PC-3 (cell line): Measurements from ENCODE around the gene LRRC70. TPM values are rescaled to one million over a fixed set of nuclear protein-coding genes. Genes with fewer than 3 reads are reported as not detected.
A peak's percentile ranks its signal among the peaks of the same experiment; 100 is the strongest.

Source experiments
- ATAC-seq: fragments of 200-7000 bp; cut with Tn5 transposase; 2 replicates; pipeline ENCODE4 v1.9.1; 2020; ENCODE audit warnings: mild to moderate bottlenecking, moderate library complexity
- BruUV-seq: library from RNA; stranded (reverse); fragments of 400-500 nt; replicated peaks from 2 replicates; lab custom pipeline; 2021; lab: Mats Ljungman, UMichigan
- CTCF ChIA-PET: fragments of 300-600 bp; sonication (Branson Sonifier 250); formaldehyde crosslinking; loops from one replicate; lab custom pipeline; 2022; ENCODE audit warnings: antibody characterized with exemption; lab: Charles Lee
- POLR2A ChIA-PET: fragments of 300-600 bp; sonication (Branson Sonifier 250); formaldehyde crosslinking; loops from one replicate; lab custom pipeline; 2022; ENCODE audit warnings: antibody characterized with exemption; ENCODE audit not compliant: unreplicated experiment; lab: Charles Lee
- DNase-seq: peaks from one replicate; pipeline ENCODE4 v3.0.0-alpha.2; 2015
- H2AFZ ChIP-seq: fragments of 300-600 bp; sonication (generic); 2 replicates; pipeline ENCODE4 v1.6.0; 2016; ENCODE audit warnings: antibody characterized with exemption, low read length
- H3F3A ChIP-seq: fragments of 300-600 bp; sonication (generic); one replicate; pipeline ENCODE4 v1.6.0; 2017; ENCODE audit warnings: antibody characterized with exemption, low read length, control low read depth, mild to moderate bottlenecking; ENCODE audit not compliant: unreplicated experiment
- H3K27ac ChIP-seq: fragments of 300-600 bp; sonication (generic); 2 replicates; pipeline ENCODE4 v1.5.1; 2016; ENCODE audit warnings: mild to moderate bottlenecking, low read length
- H3K27me3 ChIP-seq: fragments of 300-600 bp; sonication (generic); 2 replicates; pipeline ENCODE4 v1.6.1; 2016; ENCODE audit warnings: low read length, mixed read lengths
- H3K36me3 ChIP-seq: fragments of 300-600 bp; sonication (generic); 2 replicates; pipeline ENCODE4 v1.6.1; 2016; ENCODE audit warnings: low read depth, mixed run types, low read length, mixed read lengths
- H3K4me1 ChIP-seq: fragments of 300-600 bp; sonication (generic); 2 replicates; pipeline ENCODE4 v1.5.1; 2016; ENCODE audit warnings: low read length; ENCODE audit not compliant: insufficient read depth
- H3K4me2 ChIP-seq: fragments of 300-600 bp; sonication (generic); 2 replicates; pipeline ENCODE4 v1.6.0; 2016; ENCODE audit warnings: low read length
- H3K4me3 ChIP-seq: fragments of 300-600 bp; sonication (generic); 2 replicates; pipeline ENCODE4 v1.5.1; 2016; ENCODE audit warnings: mild to moderate bottlenecking, low read length, mixed read lengths
- H3K79me2 ChIP-seq: fragments of 300-600 bp; sonication (generic); 2 replicates; pipeline ENCODE4 v1.6.1; 2017; ENCODE audit warnings: low read length, mixed read lengths
- H3K9ac ChIP-seq: fragments of 300-600 bp; sonication (generic); 2 replicates; pipeline ENCODE4 v1.6.0; 2016; ENCODE audit warnings: mild to moderate bottlenecking, low read length
- H3K9me2 ChIP-seq: fragments of 300-600 bp; sonication (generic); replicated peaks from 2 replicates; pipeline ENCODE4 v1.6.1; 2016; ENCODE audit warnings: mixed run types, low read length, mixed read lengths
- H3K9me3 ChIP-seq: fragments of 300-600 bp; sonication (generic); 2 replicates; pipeline ENCODE4 v1.6.1; 2016; ENCODE audit warnings: low read length, mixed read lengths
- H4K20me1 ChIP-seq: fragments of 300-600 bp; sonication (generic); 2 replicates; pipeline ENCODE4 v1.6.1; 2016; ENCODE audit warnings: low read length, mixed read lengths
- CTCF ChIP-seq: fragments of 300-600 bp; sonication (generic); conservative IDR thresholded peaks from 2 replicates; pipeline ENCODE4 v1.5.1; 2017; ENCODE audit warnings: antibody characterized with exemption, low read depth, mild to moderate bottlenecking, low read length
- EZH2 ChIP-seq: fragments of 300-600 bp; sonication (generic); IDR thresholded peaks from one replicate; pipeline ENCODE4 v1.6.1; 2017; ENCODE audit warnings: antibody characterized with exemption, mild to moderate bottlenecking, low read length; ENCODE audit not compliant: unreplicated experiment
- EZH2phosphoT487 ChIP-seq: fragments of 300-600 bp; sonication (generic); IDR thresholded peaks from 2 replicates; pipeline ENCODE4 v1.6.1; 2018; ENCODE audit warnings: mild to moderate bottlenecking, antibody characterized with exemption, low read length, borderline replicate concordance
- intact Hi-C: fragments of 100-400 bp; cut with micrococcal nuclease; formaldehyde crosslinking; loops from 2 replicates; pipeline ENCODE4 v1.9.0; 2023
- total RNA-seq: library from RNA; depleted of rRNA; stranded (reverse); fragments of >200 nt; gene quantifications from 2 replicates; pipeline ENCODE4 v1.2.3, GENCODE V29; 2014

Gene LRRC70
- total RNA-seq, 1 experiment from 2014 or later: 1.5 TPM

DNA sequence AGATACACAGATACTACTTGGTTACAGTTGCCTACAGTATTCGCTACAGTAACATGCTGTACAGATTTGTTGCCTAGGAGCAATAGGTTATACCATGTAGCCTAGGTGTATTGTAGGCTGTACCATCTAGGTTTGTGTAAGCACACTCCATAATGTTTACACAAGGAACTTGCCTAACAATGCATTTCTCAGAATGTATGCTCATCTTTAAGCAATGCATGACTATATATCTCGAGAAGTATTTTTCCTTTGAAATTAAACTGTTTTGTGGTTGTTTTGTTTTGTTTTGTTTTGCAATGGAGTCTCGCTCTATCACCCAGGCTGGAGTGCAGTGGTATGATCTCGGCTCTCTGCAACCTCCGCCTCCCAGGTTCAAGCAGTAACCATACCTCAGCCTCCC, 25.3 kb downstream of the LRRC70 start:
- no peaks in the 10 kb centered on the region for H3K9me3 ChIP-seq
- no peak for TF ChIP-seq EZH2
- no peak for TF ChIP-seq EZH2phosphoT487
- no peak for TF ChIP-seq CTCF
- POLR2A ChIA-PET: no interaction called here
- H3K27me3 ChIP-seq: no peaks in the 10 kb centered on the region
- no peak for ATAC-seq
- peaks cover 3% of the 10 kb centered on the region; the same call in 1 of the 2 replicates for H3K36me3 ChIP-seq
- H4K20me1 ChIP-seq: no peaks in the 10 kb centered on the region
- peaks cover 13% of the 10 kb centered on the region for H3K4me1 ChIP-seq
- intact Hi-C loops: no loop called here
- no peak overlapping the region for H3K27ac ChIP-seq
- DNase-seq: peak; percentile 23
- no peaks in the 10 kb centered on the region for H3K79me2 ChIP-seq
- no peak overlapping the region for H3K4me2 ChIP-seq
- no peaks in the 10 kb centered on the region for H3F3A ChIP-seq
- no peak overlapping the region for H3K9ac ChIP-seq
- no TSS peak for BruUV-seq
- H3K9me2 ChIP-seq: no peaks in the 10 kb centered on the region
- no peak overlapping the region for H3K4me3 ChIP-seq
- no peak overlapping the region for H2AFZ ChIP-seq
- CTCF ChIA-PET: no interaction called here

DNA sequence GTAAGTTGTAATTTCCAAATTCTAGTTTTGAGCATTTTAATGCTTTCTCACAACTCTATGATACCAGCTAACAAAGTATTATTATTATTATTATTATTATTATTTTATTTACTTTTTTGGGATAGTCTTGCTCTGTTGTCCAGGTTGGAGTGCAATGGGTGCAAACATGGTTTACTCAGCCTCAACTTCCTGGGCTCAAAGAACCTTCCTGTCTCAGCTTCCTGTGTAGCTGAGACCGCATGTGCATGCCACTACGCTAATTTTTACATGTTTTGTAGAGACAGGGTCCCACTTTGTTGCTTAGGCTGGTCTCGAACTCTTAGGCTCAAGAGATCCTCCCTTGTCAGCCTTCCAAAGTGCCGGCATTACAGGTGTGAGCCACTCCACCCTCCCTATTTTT, 27.0 kb downstream of the LRRC70 start:
- H3K9me3 ChIP-seq: no peaks in the 10 kb centered on the region
- H3K4me2 ChIP-seq: no peak overlapping the region
- ATAC-seq (no peak), DNase-seq (no peak)
- H2AFZ ChIP-seq: no peak overlapping the region
- H3K9me2 ChIP-seq: no peaks in the 10 kb centered on the region
- TF ChIP-seq EZH2phosphoT487: no peak
- no peak for TF ChIP-seq CTCF
- no peak for TF ChIP-seq EZH2
- no peaks in the 10 kb centered on the region for H3K79me2 ChIP-seq
- H3K4me3 ChIP-seq: no peak overlapping the region
- intact Hi-C loops: no loop called here
- ChIA-PET POLR2A (no interaction called here), CTCF (no interaction called here)
- BruUV-seq: no TSS peak
- H3F3A ChIP-seq: no peaks in the 10 kb centered on the region
- H3K27me3 ChIP-seq: no peaks in the 10 kb centered on the region
- peaks cover 7% of the 10 kb centered on the region for H3K4me1 ChIP-seq
- no peaks in the 10 kb centered on the region for H4K20me1 ChIP-seq
- H3K27ac ChIP-seq: no peak overlapping the region
- H3K36me3 ChIP-seq: peaks cover 3% of the 10 kb centered on the region; the same call in 1 of the 2 replicates
- H3K9ac ChIP-seq: no peak overlapping the region

DNA sequence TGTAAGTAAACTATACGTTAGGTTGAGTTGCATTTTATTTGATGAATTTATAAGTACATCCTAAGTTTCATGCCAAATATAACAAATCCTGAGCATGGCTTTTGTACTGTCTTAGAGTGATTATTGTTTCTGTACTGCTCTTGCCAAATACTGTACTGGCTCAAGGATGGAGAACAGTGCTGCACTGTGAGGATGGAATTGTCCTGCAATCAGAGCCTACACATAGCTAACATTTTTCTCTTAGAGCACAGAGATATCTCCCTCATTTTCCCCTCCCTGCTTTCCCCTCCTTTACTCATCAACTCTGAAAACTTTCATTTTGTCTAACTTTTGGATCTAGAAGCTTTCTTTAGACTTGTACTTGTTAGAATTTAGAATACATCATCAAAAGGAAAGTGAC, 28.3 kb downstream of the LRRC70 start:
- H3K4me2 ChIP-seq: no peak overlapping the region
- no peaks in the 10 kb centered on the region for H4K20me1 ChIP-seq
- no peak for DNase-seq
- POLR2A ChIA-PET: no interaction called here
- peaks cover 3% of the 10 kb centered on the region; the same call in 1 of the 2 replicates for H3K36me3 ChIP-seq
- no peaks in the 10 kb centered on the region for H3K9me3 ChIP-seq
- H3K9me2 ChIP-seq: no peaks in the 10 kb centered on the region
- no peak overlapping the region for H3K4me3 ChIP-seq
- no TSS peak for BruUV-seq
- TF ChIP-seq EZH2phosphoT487: no peak
- TF ChIP-seq EZH2: no peak
- no peak for TF ChIP-seq CTCF
- no peaks in the 10 kb centered on the region for H3K79me2 ChIP-seq
- H3K27ac ChIP-seq: no peak overlapping the region
- no peak overlapping the region for H3K9ac ChIP-seq
- ATAC-seq: peak; percentile 22
- H3F3A ChIP-seq: no peaks in the 10 kb centered on the region
- H3K4me1 ChIP-seq: no peaks in the 10 kb centered on the region
- H3K27me3 ChIP-seq: no peaks in the 10 kb centered on the region
- no peak overlapping the region for H2AFZ ChIP-seq
- CTCF ChIA-PET: no interaction called here
- intact Hi-C loops: no loop called here
